Transverse colon (tissue), 4 donors: ENCODE measurements around the gene ARCN1. TPM values are rescaled to one million over a fixed set of nuclear protein-coding genes. Genes with fewer than 3 reads are reported as not detected.
A peak's percentile ranks its signal among the peaks of the same experiment; 100 is the strongest.
"Not testable (repeated sequence)": the region's sequence is repeated elsewhere in the genome, so short reads cannot be mapped to it uniquely, and the experiment has no call there.

ENCODE experiments used
- DNase-seq: peaks from one replicate; pipeline ENCODE4 v3.0.0-alpha.2; 2019
- H3K27ac ChIP-seq, 4 donors: fragments of 200-600 bp; sonication (generic); 2 replicates each; pipeline ENCODE4 v1.5.1; 2016 to 2018; ENCODE audit warnings: inconsistent platforms in 4 of 4
- H3K27me3 ChIP-seq: fragments of 200-600 bp; sonication (generic); 2 replicates; pipeline ENCODE4 v1.5.1; 2017; ENCODE audit warnings: inconsistent platforms
- H3K36me3 ChIP-seq, 4 donors: fragments of 200-600 bp; sonication (generic); 2 replicates each; pipeline ENCODE4 v1.5.1; 2017 to 2019; ENCODE audit warnings: inconsistent platforms in 4 of 4
- H3K4me1 ChIP-seq, 4 donors: fragments of 200-600 bp; sonication (generic); 2 replicates each; pipeline ENCODE4 v1.5.1; 2017 to 2020; ENCODE audit warnings: inconsistent platforms in 4 of 4
- H3K4me3 ChIP-seq, 4 donors: fragments of 200-600 bp; sonication (generic); 1 replicate in 1 of 4; 2 replicates in 3 of 4; pipeline versions ENCODE4 v1.5.1 to v1.6.1; 2017 to 2019; ENCODE audit warnings: inconsistent platforms in 4 of 4
- H3K9me3 ChIP-seq, 2 donors: fragments of 200-600 bp; sonication (generic); 2 replicates each; pipeline ENCODE4 v1.5.1; 2017 to 2019; ENCODE audit warnings: inconsistent platforms in 2 of 2
- CTCF ChIP-seq, 5 experiments: fragments of 200-600 bp in 3 of 5; fragments of 450-650 bp in 2 of 5; sonication (generic) in 3 of 5; IDR thresholded peaks; 1 replicate in 2 of 5; 2 replicates in 3 of 5; pipeline ENCODE4 v1.5.1; 2016 to 2017; ENCODE audit warnings: antibody characterized with exemption in 5 of 5, inconsistent platforms in 3 of 5, mild to moderate bottlenecking in 2 of 5, moderate library complexity in 1 of 5
- EP300 ChIP-seq: sonication (generic); formaldehyde crosslinking; IDR thresholded peaks from one replicate; pipeline ENCODE4 v1.6.1; 2017; ENCODE audit warnings: antibody characterized with exemption, low read depth
- POLR2A ChIP-seq: fragments of 450-650 bp; IDR thresholded peaks from one replicate; pipeline ENCODE4 v1.6.1; 2016; ENCODE audit warnings: antibody characterized with exemption, mild to moderate bottlenecking, moderate library complexity
- POLR2AphosphoS5 ChIP-seq, 3 donors: sonication (generic); formaldehyde crosslinking; IDR thresholded peaks; one replicate each; pipeline ENCODE4 v1.6.1; 2016; ENCODE audit warnings: antibody characterized with exemption in 3 of 3
- WGBS, 2 donors: methylation state at CpG; one replicate each; pipeline ENCODE4 v1.1.5; 2018; ENCODE audit warnings: low coverage in 1 of 2; 5-methylcytosine and 5-hydroxymethylcytosine counted together
- in situ Hi-C, 4 donors: fragments of 200-750 bp; cut with MboI; loops; one replicate each; pipeline versions ENCODE4 v1.15.0 to v1.15.1; 2017; ENCODE audit warnings: low sequenced_read_pairs in 3 of 4, low pct_ligation_motif_present in 1 of 4, low pct_unique_long_range_greater_than_20kb in 1 of 4
- intact Hi-C: fragments of 100-400 bp; cut with DNase I; formaldehyde crosslinking; loops from one replicate; pipeline ENCODE4 v1.15.1; 2023; ENCODE audit warnings: low total_unique reads
- total RNA-seq, 4 donors: library from RNA; depleted of rRNA; stranded (reverse); fragments of >200 nt; gene quantifications; one replicate each; pipeline ENCODE4 v1.1.0, GENCODE V29; 2016

ARCN1 gene
- total RNA-seq, 4 donors from 2014 or later: 27.9 to 80.3 (median 61.0) TPM

GRCh38 chr11:118569670-118570069, 2.5 kb upstream of the ARCN1 start:
- Histone ChIP-seq H3K4me3 (no peak overlapping the region), H3K4me1 (peaks cover 11 to 32% (median 28%) of the 10 kb centered on the region in 4 donors), H3K27me3 (no peaks in the 10 kb centered on the region), H3K27ac (no peak overlapping the region), H3K9me3 (no peaks in the 10 kb centered on the region), H3K36me3 (no peaks in the 10 kb centered on the region)
- TF ChIP-seq POLR2AphosphoS5 (IDR thresholded peaks at IDR 0.05): no peak
- no peak for DNase-seq
- whole genome bisulfite sequencing, 2 donors: 69% methylated on average over 2 of the region's 2 CpGs; no CpG with 5 or more reads in 1 of the 2 donors
- intact Hi-C loops (no loop called here), in situ Hi-C loops (no loop called here)

DNA sequence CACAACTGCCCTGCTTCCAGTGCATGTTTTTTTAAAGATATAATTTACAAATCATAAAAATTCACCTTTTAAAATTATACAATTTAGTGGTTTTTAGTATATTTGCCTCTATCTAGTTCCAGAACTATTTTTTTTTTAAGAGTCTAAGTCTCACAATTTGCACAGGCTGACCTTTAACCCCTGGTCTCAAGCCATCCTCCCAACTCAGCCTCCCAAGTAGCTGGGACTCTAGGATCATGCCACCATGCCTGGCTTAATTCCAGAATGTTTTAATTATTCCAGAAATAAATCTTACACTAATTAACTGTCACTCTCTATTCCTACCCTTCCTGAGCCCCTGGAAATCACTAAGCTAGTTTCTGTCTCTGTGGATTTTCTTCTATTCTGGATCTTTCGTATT, 1.4 kb upstream of the ARCN1 start:
- peak overlapping the region in 3 of 4 donors; percentile 95 to 99 (median 99) for H3K27ac ChIP-seq
- no peaks in the 10 kb centered on the region for H3K27me3 ChIP-seq
- WGBS, 2 donors: 100% methylated on average over 1 of the region's 1 CpG; no CpG with 5 or more reads in 1 of the 2 donors
- DNase-seq: no peak
- in situ Hi-C loops: no loop called here
- no peaks in the 10 kb centered on the region for H3K36me3 ChIP-seq
- H3K4me3 ChIP-seq: no peak overlapping the region
- intact Hi-C loops: no loop called here
- TF ChIP-seq POLR2A: no peak
- TF ChIP-seq EP300: no peak
- TF ChIP-seq CTCF (IDR thresholded peaks at IDR 0.05): no peak
- no peak for TF ChIP-seq POLR2AphosphoS5 (IDR thresholded peaks at IDR 0.05)
- H3K9me3 ChIP-seq: no peaks in the 10 kb centered on the region
- peaks cover 11 to 36% (median 31%) of the 10 kb centered on the region in 4 donors for H3K4me1 ChIP-seq

- H3K9me3 ChIP-seq, intact Hi-C loops, in situ Hi-C loops, H3K36me3 ChIP-seq, H3K27me3 ChIP-seq: not testable (repeated sequence)
- H3K4me1 ChIP-seq: peaks cover 11 to 43% (median 33%) of the 10 kb centered on the region in 4 donors
- H3K4me3 ChIP-seq: peak overlapping the region; percentile 81 to 99 (median 96)
- H3K27ac ChIP-seq: peak overlapping the region; percentile 95 to 99 (median 99)
- TF ChIP-seq CTCF (IDR thresholded peaks at IDR 0.05): peak in 1 of 5 experiments; percentile 13
- WGBS, 2 donors: 4 to 5% methylated on average over 14 to 15 of the region's 15 CpGs
- DNase-seq: peak; percentile 21
Observed at GRCh38 chr11:118571701-118572060, 528 bp upstream of the ARCN1 start.

- H3K9me3 ChIP-seq: no peaks in the 10 kb centered on the region
- peak overlapping the region; percentile 95 to 99 (median 99) for H3K27ac ChIP-seq
- peak overlapping the region; percentile 81 to 99 (median 96) for H3K4me3 ChIP-seq
- no peak for DNase-seq
- in situ Hi-C loops: no loop called here
- no peaks in the 10 kb centered on the region for H3K36me3 ChIP-seq
- TF ChIP-seq POLR2AphosphoS5 (IDR thresholded peaks at IDR 0.05): peak in 1 of 3 donors; percentile 13
- TF ChIP-seq CTCF (IDR thresholded peaks at IDR 0.05): no peak
- peaks cover 11 to 56% (median 36%) of the 10 kb centered on the region in 4 donors for H3K4me1 ChIP-seq
- intact Hi-C loops: no loop called here
- WGBS, 2 donors: 3 to 5% methylated on average over 3 to 10 of the region's 10 CpGs
- no peaks in the 10 kb centered on the region for H3K27me3 ChIP-seq
Observed at GRCh38 chr11:118572981-118573550, 857 bp downstream of the ARCN1 start.

GRCh38 chr11:118574636-118575035, 2.4 kb downstream of the ARCN1 start:
- Histone ChIP-seq H3K27ac (no peak overlapping the region), H3K4me3 (no peak overlapping the region), H3K9me3 (no peaks in the 10 kb centered on the region), H3K27me3 (no peaks in the 10 kb centered on the region), H3K36me3 (no peaks in the 10 kb centered on the region), H3K4me1 (peaks cover 11 to 67% (median 38%) of the 10 kb centered on the region in 4 donors)
- in situ Hi-C loops (no loop called here), intact Hi-C loops (no loop called here)
- DNase-seq: no peak
- TF ChIP-seq EP300: no peak
- no peak for TF ChIP-seq CTCF (IDR thresholded peaks at IDR 0.05)
- TF ChIP-seq POLR2A: no peak
- no peak for TF ChIP-seq POLR2AphosphoS5 (IDR thresholded peaks at IDR 0.05)
- 87 to 100% methylated on average over 2 to 7 of the region's 7 CpGs for WGBS, 2 donors

DNA sequence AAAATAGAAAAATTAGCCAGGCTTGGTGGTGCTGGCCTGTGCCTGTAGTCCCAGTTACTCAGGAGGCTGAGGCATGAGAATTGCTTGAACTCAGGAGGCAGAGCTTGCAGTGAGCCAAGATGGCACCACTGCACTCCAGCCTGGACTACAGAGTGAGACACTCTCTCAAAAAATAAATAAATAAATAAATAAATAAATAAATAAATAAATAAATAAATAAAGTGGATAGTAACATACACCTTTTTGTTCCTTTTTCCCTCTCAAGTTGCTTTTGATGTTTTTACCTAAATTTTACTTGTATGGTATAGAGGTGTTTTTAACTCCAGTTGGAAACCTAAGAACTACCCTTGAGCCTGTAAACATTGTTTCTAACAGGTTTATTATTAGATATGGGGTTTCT, 5.8 kb downstream of the ARCN1 start:
- H3K9me3 ChIP-seq, H3K27me3 ChIP-seq, H3K4me3 ChIP-seq, intact Hi-C loops, DNase-seq, H3K27ac ChIP-seq, in situ Hi-C loops: not testable (repeated sequence)
- Histone ChIP-seq H3K4me1 (peaks cover 6 to 59% (median 33%) of the 10 kb centered on the region in 4 donors), H3K36me3 (peaks cover 0 to 19% (median 6%) of the 10 kb centered on the region in 4 donors)
